Breast epithelium (tissue), 4 donors: ENCODE results near the gene SERGEF. TPM values are rescaled to one million over a fixed set of nuclear protein-coding genes. Genes with fewer than 3 reads are reported as not detected.

Experiments
- DNase-seq, 2 donors: peaks; one replicate each; pipeline ENCODE4 v3.0.0-alpha.2; 2019; ENCODE audit warnings: low spot score in 2 of 2
- H3K27ac ChIP-seq, 2 donors: fragments of 200-600 bp; sonication (generic) in 1 of 2; one replicate each; pipeline ENCODE4 v1.5.1; 2016 to 2019; ENCODE audit warnings: mild to moderate bottlenecking in 1 of 2
- H3K27me3 ChIP-seq, 2 donors: fragments of 200-600 bp; sonication (generic) in 1 of 2; one replicate each; pipeline versions ENCODE4 v1.5.1 to v1.6.0; 2017 to 2019; ENCODE audit warnings: control low read depth in 1 of 2, mild to moderate bottlenecking in 1 of 2
- H3K36me3 ChIP-seq: fragments of 200-600 bp; one replicate; pipeline ENCODE4 v1.5.1; 2019
- H3K4me1 ChIP-seq, 2 donors: fragments of 200-600 bp; sonication (generic); one replicate each; pipeline ENCODE4 v1.5.1; 2016 to 2019; ENCODE audit warnings: control low read depth in 1 of 2
- H3K4me3 ChIP-seq, 3 donors: fragments of 200-600 bp; sonication (generic); 1 replicate in 2 of 3; 2 replicates in 1 of 3; pipeline ENCODE4 v1.5.1; 2016 to 2019; ENCODE audit warnings: mild to moderate bottlenecking in 3 of 3, moderate library complexity in 2 of 3
- H3K9me3 ChIP-seq, 2 donors: fragments of 200-600 bp; sonication (generic) in 1 of 2; one replicate each; pipeline ENCODE4 v1.5.1; 2016 to 2019; ENCODE audit warnings: control low read depth in 1 of 2
- CTCF ChIP-seq, 3 donors: fragments of 450-650 bp; IDR thresholded peaks; one replicate each; pipeline ENCODE4 v1.5.1; 2016 to 2017; ENCODE audit warnings: antibody characterized with exemption in 3 of 3, mild to moderate bottlenecking in 3 of 3, moderate library complexity in 3 of 3
- POLR2A ChIP-seq: fragments of 450-650 bp; IDR thresholded peaks from one replicate; pipeline ENCODE4 v1.6.1; 2016; ENCODE audit warnings: antibody characterized with exemption, mild to moderate bottlenecking, moderate library complexity
- POLR2AphosphoS5 ChIP-seq, 3 donors: sonication (generic); formaldehyde crosslinking; IDR thresholded peaks; one replicate each; pipeline ENCODE4 v1.6.1; 2017; ENCODE audit warnings: antibody characterized with exemption in 3 of 3
- intact Hi-C: fragments of 100-400 bp; cut with DNase I; formaldehyde crosslinking; loops from one replicate; pipeline ENCODE4 v1.15.1; 2023; ENCODE audit warnings: low total_unique reads
- total RNA-seq, 3 donors: library from RNA; depleted of rRNA; stranded (reverse); fragments of >200 nt; gene quantifications; one replicate each; pipeline ENCODE4 v1.1.0, GENCODE V29; 2016

The SERGEF gene
- total RNA-seq, 3 donors from 2014 or later: 31.8 to 47.5 (median 41.9) TPM

- intact Hi-C loops: no loop called here
- TF ChIP-seq CTCF (IDR thresholded peaks at IDR 0.05): no peak
- TF ChIP-seq POLR2A: no peak
- TF ChIP-seq POLR2AphosphoS5 (IDR thresholded peaks at IDR 0.05): no peak
- DNase-seq: peak in 1 of 2 donors; percentile 59
- Histone ChIP-seq H3K36me3 (no peaks in the 10 kb centered on the region), H3K27me3 (no peaks in the 10 kb centered on the region), H3K4me3 (peak within 1 kb of the TSS in 2 of 3 donors; percentile 20 to 46), H3K27ac (no peak within 1 kb of the TSS), H3K9me3 (no peaks in the 10 kb centered on the region), H3K4me1 (no peaks in the 10 kb centered on the region)
Measured at GRCh38 chr11:18046116-18046777, 33.4 kb upstream of the SERGEF start, which contains the start of gene TPH1. Gene TPH1 (minus strand): TSS chr11:18046269. CDS start chr11:18040762, 5,507 bp downstream.

- Histone ChIP-seq H3K27me3 (no peaks in the 10 kb centered on the region), H3K36me3 (no peaks in the 10 kb centered on the region), H3K4me1 (no peaks in the 10 kb centered on the region), H3K9me3 (no peaks in the 10 kb centered on the region), H3K4me3 (no peak overlapping the region), H3K27ac (no peak overlapping the region)
- TF ChIP-seq CTCF (IDR thresholded peaks at IDR 0.05) (no peak), POLR2A (no peak), POLR2AphosphoS5 (IDR thresholded peaks at IDR 0.05) (no peak)
- intact Hi-C loops: no loop called here
- DNase-seq: no peak
Measured at GRCh38 chr11:18036456-18036855, 23.6 kb upstream of the SERGEF start.

DNA sequence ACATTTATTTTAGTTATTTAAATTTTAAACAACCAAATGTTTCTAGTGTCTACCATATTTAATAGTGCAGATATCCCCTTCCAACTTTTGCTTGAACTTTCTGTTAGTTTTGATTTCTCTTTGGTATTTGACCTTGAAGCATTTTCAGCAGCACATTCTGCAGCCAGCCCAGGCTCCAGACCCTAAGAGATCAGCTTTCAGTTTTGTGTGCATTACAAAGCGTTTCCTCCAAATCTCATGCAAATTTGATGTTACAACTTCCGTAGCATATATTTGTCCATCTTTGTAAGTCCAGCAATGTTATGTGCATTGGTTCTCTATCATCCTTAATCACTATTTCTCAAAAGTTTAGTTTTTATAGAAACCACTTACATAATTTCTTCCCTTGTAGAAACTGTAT lies 14.6 kb upstream of the SERGEF start:
- H3K27me3 ChIP-seq: no peaks in the 10 kb centered on the region
- no peak for TF ChIP-seq POLR2A
- no peak for TF ChIP-seq CTCF (IDR thresholded peaks at IDR 0.05)
- TF ChIP-seq POLR2AphosphoS5 (IDR thresholded peaks at IDR 0.05): no peak
- H3K9me3 ChIP-seq: no peaks in the 10 kb centered on the region
- no peak overlapping the region for H3K27ac ChIP-seq
- intact Hi-C loops: no loop called here
- no peak for DNase-seq
- H3K4me3 ChIP-seq: no peak overlapping the region
- no peaks in the 10 kb centered on the region for H3K4me1 ChIP-seq
- H3K36me3 ChIP-seq: no peaks in the 10 kb centered on the region

DNA sequence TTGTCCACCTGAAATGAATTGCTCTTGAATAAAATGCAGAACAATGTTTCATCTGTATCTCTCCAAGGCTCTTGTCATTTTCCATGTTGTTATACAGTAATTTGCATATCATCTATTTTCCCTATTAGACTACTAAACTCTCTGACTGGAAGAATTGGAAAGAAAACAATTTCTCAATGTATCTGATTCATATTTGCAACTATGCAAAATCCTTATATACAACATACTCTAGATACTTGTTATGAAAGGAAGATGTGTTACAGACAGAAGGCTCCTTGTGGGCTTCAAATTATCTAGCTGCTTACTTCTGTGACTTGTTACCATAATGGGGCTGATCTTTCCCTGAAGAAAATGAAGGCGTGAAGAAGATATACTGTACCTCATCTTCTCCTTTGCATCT lies 9.6 kb upstream of the SERGEF start:
- intact Hi-C loops: no loop called here
- Histone ChIP-seq H3K4me1 (no peaks in the 10 kb centered on the region), H3K36me3 (no peaks in the 10 kb centered on the region), H3K27ac (no peak overlapping the region), H3K9me3 (no peaks in the 10 kb centered on the region), H3K27me3 (no peaks in the 10 kb centered on the region), H3K4me3 (no peak overlapping the region)
- TF ChIP-seq POLR2AphosphoS5 (IDR thresholded peaks at IDR 0.05): no peak
- TF ChIP-seq POLR2A: no peak
- no peak for TF ChIP-seq CTCF (IDR thresholded peaks at IDR 0.05)
- DNase-seq: no peak

- H3K36me3 ChIP-seq: no peaks in the 10 kb centered on the region
- DNase-seq: no peak
- intact Hi-C loops: no loop called here
- H3K9me3 ChIP-seq: no peaks in the 10 kb centered on the region
- H3K4me3 ChIP-seq: no peak overlapping the region
- H3K4me1 ChIP-seq: no peaks in the 10 kb centered on the region
- no peaks in the 10 kb centered on the region for H3K27me3 ChIP-seq
- TF ChIP-seq CTCF (IDR thresholded peaks at IDR 0.05): no peak
- no peak for TF ChIP-seq POLR2AphosphoS5 (IDR thresholded peaks at IDR 0.05)
- no peak for TF ChIP-seq POLR2A
- H3K27ac ChIP-seq: no peak overlapping the region
Measured at GRCh38 chr11:18019650-18020049, 6.8 kb upstream of the SERGEF start.
